RPMI7951 (cell line): ENCODE results near the gene HDAC7. TPM values are rescaled to one million over a fixed set of nuclear protein-coding genes. Genes with fewer than 3 reads are reported as not detected.

Source experiments
- total RNA-seq: library from RNA; depleted of rRNA; stranded (reverse); fragments of >200 nt; shearing (Covaris generic); gene quantifications from 2 replicates; pipeline ENCODE4 v1.2.3, GENCODE V29; 2014; rRNA removed

The HDAC7 gene
- total RNA-seq, 1 experiment from 2014 or later = 13.9 TPM

Other genes with a start within 250 kb of the HDAC7 start
- gene RPAP3, start 113.9 kb downstream of the HDAC7 start, total RNA-seq = 20.1 and 24.6 TPM in 2 replicates
- gene ENDOU, start 94.4 kb downstream of the HDAC7 start, total RNA-seq = 0.24 TPM in 1 of 2 replicates, not detected in the other
- gene RAPGEF3, start 61.0 kb downstream of the HDAC7 start, total RNA-seq = 0.48 and 0.88 TPM in 2 replicates
- gene SLC48A1, start 46.7 kb downstream of the HDAC7 start, total RNA-seq = 6.3 and 7.2 TPM in 2 replicates
- gene VDR, start 85.1 kb upstream of the HDAC7 start, total RNA-seq = 17.4 and 22.9 TPM in 2 replicates
- 237 and 269 TPM in 2 replicates for gene TMEM106C, start 143.7 kb upstream of the HDAC7 start, total RNA-seq
- gene COL2A1, start 184.6 kb upstream of the HDAC7 start, total RNA-seq = not detected in 2 replicates